A549 (cell line): ENCODE data around the gene PDSS2.

Source experiments
- CEBPB ChIP-seq, 2 experiments: fragments of >200 bp in 1 of 2; sonication (Bioruptor Twin) in 1 of 2; formaldehyde crosslinking in 1 of 2; IDR thresholded peaks; 2 replicates each; pipeline ENCODE4 v1.6.1; 2012 to 2016
- RAD21 ChIP-seq, 2 experiments: fragments of >200 bp in 1 of 2; sonication (Bioruptor Twin) in 1 of 2; formaldehyde crosslinking in 1 of 2; IDR thresholded peaks in 1 of 2; conservative IDR thresholded peaks in 1 of 2; 2 replicates in 1 of 2; 3 replicates in 1 of 2; pipeline ENCODE4 v1.6.1; 2012 to 2018; ENCODE audit warnings: inconsistent platforms in 1 of 2
- TF ChIP-seq, protein P1 (sequence below): fragments of >200 bp; sonication (Bioruptor Twin); formaldehyde crosslinking; IDR thresholded peaks from 3 replicates; pipeline ENCODE4 v1.5.1; 2016

DNA sequence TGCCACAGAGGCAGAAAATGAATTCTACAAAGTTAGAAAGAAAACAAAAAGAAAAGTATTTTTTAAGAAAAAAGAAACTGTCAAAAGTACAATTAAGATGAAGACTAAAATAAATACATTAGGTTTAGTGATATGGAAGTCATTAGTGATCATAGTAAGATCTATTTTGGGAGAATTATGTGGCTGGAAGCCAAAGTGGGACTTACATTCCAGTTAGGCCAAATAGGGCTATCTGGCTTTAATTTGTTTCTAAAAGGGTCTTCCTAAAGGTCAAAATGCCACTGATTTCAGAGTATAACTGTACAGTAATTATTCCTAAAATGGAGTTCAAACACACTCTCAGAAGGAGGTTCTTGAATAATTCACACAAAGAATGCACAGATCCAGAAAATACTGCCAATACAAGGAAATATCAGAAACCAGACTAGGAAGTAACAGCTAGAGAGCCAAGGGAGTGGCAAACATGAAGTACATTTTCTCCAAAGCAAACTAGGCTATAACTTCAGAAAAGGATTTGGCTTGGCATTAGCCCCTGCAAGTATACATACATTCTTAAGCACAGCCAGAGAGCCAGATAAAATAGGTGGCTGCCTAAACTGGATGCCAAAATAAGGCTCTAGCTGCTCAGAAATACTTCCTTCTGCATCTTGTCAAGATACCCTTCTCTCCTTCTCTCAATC is 45.3 kb downstream of the PDSS2 start:
- no peak for TF ChIP-seq CEBPB (IDR thresholded peaks at IDR 0.05)
- no peak for TF ChIP-seq RAD21 (conservative IDR thresholded peaks at IDR 0.05 in 1 of 2, IDR thresholded peaks at IDR 0.05 in 1 of 2)
- TF ChIP-seq, protein P1, sequence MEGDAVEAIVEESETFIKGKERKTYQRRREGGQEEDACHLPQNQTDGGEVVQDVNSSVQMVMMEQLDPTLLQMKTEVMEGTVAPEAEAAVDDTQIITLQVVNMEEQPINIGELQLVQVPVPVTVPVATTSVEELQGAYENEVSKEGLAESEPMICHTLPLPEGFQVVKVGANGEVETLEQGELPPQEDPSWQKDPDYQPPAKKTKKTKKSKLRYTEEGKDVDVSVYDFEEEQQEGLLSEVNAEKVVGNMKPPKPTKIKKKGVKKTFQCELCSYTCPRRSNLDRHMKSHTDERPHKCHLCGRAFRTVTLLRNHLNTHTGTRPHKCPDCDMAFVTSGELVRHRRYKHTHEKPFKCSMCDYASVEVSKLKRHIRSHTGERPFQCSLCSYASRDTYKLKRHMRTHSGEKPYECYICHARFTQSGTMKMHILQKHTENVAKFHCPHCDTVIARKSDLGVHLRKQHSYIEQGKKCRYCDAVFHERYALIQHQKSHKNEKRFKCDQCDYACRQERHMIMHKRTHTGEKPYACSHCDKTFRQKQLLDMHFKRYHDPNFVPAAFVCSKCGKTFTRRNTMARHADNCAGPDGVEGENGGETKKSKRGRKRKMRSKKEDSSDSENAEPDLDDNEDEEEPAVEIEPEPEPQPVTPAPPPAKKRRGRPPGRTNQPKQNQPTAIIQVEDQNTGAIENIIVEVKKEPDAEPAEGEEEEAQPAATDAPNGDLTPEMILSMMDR: no peak
